Nephron (organoid): ENCODE results near the gene MPEG1.

Experiments used
- H3K27ac Mint-ChIP-seq, 3 experiments: 2 replicates each; pipeline ENCODE4 v1.8.0; 2020; ENCODE audit warnings: mixed read lengths in 3 of 3, mild to moderate bottlenecking in 2 of 3, moderate library complexity in 1 of 3
- H3K27me3 Mint-ChIP-seq: 2 replicates; pipeline ENCODE4 v1.8.0; 2021; ENCODE audit warnings: low read depth, mild to moderate bottlenecking, moderate library complexity, mixed read lengths
- H3K36me3 Mint-ChIP-seq: 2 replicates; pipeline ENCODE4 v1.8.0; 2020; ENCODE audit warnings: low read depth, mixed read lengths
- H3K4me1 Mint-ChIP-seq: 2 replicates; pipeline ENCODE4 v1.8.0; 2020; ENCODE audit warnings: mixed read lengths
- H3K4me3 Mint-ChIP-seq, 3 experiments: 2 replicates each; pipeline ENCODE4 v1.8.0; 2020; ENCODE audit warnings: mild to moderate bottlenecking in 3 of 3, mixed read lengths in 3 of 3, moderate library complexity in 2 of 3
- H3K9me3 Mint-ChIP-seq: 2 replicates; pipeline ENCODE4 v1.8.0; 2020; ENCODE audit warnings: mixed read lengths
- TF ChIP-seq, protein P1 (sequence below), 3 experiments: fragments of 200-600 bp; sonication (generic); IDR thresholded peaks; one replicate each; pipeline ENCODE4 v1.5.0; 2021; ENCODE audit warnings: antibody characterized with exemption in 3 of 3; ENCODE audit not compliant: unreplicated experiment in 3 of 3

The MPEG1 gene

DNA sequence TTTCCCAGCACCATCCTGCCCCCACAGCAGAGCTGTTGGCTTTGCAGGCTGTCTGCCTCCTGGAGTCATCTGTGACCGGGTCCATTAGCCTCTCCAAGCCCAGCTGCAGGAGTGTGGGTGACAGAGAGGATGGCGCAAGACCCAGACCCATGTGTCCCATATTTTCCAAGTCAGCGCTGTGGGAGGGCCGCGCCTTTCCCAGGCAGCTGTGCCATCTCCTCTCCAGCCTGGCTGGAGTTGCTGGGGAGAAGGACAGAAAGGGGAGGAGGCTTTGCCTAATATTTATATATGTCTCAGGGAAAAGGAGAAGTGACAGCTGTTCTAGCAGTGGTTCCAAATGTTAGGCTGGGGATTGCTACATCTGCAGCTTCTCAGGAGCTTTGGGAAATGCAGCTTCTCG is 25.1 kb downstream of the MPEG1 start:
- TF ChIP-seq, protein P1, sequence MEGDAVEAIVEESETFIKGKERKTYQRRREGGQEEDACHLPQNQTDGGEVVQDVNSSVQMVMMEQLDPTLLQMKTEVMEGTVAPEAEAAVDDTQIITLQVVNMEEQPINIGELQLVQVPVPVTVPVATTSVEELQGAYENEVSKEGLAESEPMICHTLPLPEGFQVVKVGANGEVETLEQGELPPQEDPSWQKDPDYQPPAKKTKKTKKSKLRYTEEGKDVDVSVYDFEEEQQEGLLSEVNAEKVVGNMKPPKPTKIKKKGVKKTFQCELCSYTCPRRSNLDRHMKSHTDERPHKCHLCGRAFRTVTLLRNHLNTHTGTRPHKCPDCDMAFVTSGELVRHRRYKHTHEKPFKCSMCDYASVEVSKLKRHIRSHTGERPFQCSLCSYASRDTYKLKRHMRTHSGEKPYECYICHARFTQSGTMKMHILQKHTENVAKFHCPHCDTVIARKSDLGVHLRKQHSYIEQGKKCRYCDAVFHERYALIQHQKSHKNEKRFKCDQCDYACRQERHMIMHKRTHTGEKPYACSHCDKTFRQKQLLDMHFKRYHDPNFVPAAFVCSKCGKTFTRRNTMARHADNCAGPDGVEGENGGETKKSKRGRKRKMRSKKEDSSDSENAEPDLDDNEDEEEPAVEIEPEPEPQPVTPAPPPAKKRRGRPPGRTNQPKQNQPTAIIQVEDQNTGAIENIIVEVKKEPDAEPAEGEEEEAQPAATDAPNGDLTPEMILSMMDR (IDR thresholded peaks at IDR 0.05; ENCODE audit: unreplicated experiment in 3 of 3) = no peak
- H3K4me1 Mint-ChIP-seq = peaks cover 56% of the 10 kb centered on the region
- no peaks in the 10 kb centered on the region for H3K27me3 Mint-ChIP-seq
- H3K9me3 Mint-ChIP-seq = no peaks in the 10 kb centered on the region
- peak overlapping the region; percentile 37 to 85 (median 59) for H3K27ac Mint-ChIP-seq
- peak overlapping the region in 2 of 3 experiments; percentile 22 to 32 for H3K4me3 Mint-ChIP-seq
- H3K36me3 Mint-ChIP-seq = peaks cover 68% of the 10 kb centered on the region

DNA sequence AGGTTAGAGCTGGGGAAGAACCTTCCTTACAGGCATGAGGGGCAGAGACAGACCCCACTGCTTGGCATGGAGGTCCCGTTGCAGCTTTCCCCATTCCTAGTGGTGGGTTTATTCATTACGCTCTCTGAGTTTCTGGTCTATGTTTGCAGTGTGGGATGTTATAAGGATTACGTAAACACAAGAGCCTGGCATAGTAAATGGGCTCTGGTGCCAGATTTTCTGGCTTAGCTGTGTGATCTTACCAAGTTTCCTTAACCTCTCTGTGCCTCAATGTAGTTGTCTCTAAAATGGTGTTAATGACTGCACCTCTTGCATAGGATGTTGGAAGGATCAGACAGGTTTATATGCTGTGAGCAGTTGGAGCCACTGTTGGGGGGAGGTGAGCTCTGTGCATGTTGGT is 25.7 kb downstream of the MPEG1 start:
- H3K4me1 Mint-ChIP-seq = peaks cover 56% of the 10 kb centered on the region
- peak overlapping the region in 2 of 3 experiments; percentile 17 to 18 for H3K4me3 Mint-ChIP-seq
- H3K27me3 Mint-ChIP-seq = no peaks in the 10 kb centered on the region
- peaks cover 66% of the 10 kb centered on the region for H3K36me3 Mint-ChIP-seq
- peak overlapping the region; percentile 37 to 85 (median 59) for H3K27ac Mint-ChIP-seq
- no peaks in the 10 kb centered on the region for H3K9me3 Mint-ChIP-seq
- TF ChIP-seq, protein P1 (IDR thresholded peaks at IDR 0.05; ENCODE audit: unreplicated experiment in 3 of 3) = no peak

DNA sequence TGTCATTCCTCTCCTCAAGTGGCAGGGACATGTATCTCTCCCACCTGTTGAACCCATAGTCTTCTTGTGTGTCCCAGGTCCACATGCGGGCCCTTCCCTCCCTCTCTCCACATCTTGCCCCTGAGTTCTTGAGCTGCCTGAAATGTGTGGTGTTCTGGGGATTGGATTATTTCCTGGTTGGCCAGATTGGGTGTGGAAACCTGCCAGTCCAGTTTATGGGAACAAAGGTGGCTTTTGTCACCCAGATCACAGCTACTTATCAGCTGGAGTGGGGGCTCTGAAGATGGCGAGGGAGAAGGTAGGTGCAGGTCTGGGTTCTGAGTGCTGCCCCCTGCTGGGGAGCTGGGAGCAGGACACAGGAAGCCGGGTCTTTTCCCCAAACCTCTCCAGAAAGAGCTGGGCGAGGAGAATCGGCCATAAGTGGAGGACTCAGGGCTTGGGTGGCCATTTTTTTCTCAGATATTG is 26.6 kb downstream of the MPEG1 start:
- peaks cover 56% of the 10 kb centered on the region for H3K4me1 Mint-ChIP-seq
- H3K36me3 Mint-ChIP-seq = peaks cover 65% of the 10 kb centered on the region
- H3K9me3 Mint-ChIP-seq = no peaks in the 10 kb centered on the region
- peak overlapping the region; percentile 72 to 94 (median 91) for H3K27ac Mint-ChIP-seq
- TF ChIP-seq, protein P1 (IDR thresholded peaks at IDR 0.05; ENCODE audit: unreplicated experiment in 3 of 3) = peak; percentile 43 to 51 (median 49)
- H3K27me3 Mint-ChIP-seq = no peaks in the 10 kb centered on the region
- H3K4me3 Mint-ChIP-seq = no peak overlapping the region

DNA sequence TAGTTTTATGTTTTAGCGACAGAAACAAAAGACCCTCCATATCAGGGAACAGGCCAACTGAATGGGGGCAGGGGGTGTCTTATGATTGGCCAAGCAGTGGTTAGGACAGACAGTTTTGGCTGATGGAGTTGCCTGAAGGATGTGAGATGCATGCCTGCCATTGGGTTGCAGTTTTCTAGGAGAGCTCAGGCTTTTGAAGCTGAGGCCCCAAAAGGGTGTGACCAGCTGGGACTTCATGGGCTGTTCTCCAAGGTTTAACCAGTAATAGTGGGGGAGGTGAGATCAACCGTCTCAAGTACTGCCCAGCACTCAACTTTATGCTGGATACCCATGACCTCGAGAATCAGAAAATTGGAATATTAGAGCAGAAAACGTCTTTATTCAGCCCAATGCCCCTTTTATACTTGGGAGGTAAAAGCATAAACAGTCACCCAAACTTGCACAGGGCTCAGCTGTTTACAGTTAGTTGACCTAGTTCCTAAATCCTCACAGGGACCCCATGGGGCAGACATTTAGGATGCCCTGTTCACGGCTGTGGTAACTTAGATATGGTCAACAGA is 27.3 kb downstream of the MPEG1 start:
- H3K9me3 Mint-ChIP-seq = no peaks in the 10 kb centered on the region
- TF ChIP-seq, protein P1 (IDR thresholded peaks at IDR 0.05; ENCODE audit: unreplicated experiment in 3 of 3) = no peak
- H3K36me3 Mint-ChIP-seq = peaks cover 62% of the 10 kb centered on the region
- H3K4me1 Mint-ChIP-seq = peaks cover 63% of the 10 kb centered on the region
- H3K27me3 Mint-ChIP-seq = no peaks in the 10 kb centered on the region
- peak overlapping the region; percentile 72 to 94 (median 91) for H3K27ac Mint-ChIP-seq
- H3K4me3 Mint-ChIP-seq = peak overlapping the region in 1 of 3 experiments; percentile 5

DNA sequence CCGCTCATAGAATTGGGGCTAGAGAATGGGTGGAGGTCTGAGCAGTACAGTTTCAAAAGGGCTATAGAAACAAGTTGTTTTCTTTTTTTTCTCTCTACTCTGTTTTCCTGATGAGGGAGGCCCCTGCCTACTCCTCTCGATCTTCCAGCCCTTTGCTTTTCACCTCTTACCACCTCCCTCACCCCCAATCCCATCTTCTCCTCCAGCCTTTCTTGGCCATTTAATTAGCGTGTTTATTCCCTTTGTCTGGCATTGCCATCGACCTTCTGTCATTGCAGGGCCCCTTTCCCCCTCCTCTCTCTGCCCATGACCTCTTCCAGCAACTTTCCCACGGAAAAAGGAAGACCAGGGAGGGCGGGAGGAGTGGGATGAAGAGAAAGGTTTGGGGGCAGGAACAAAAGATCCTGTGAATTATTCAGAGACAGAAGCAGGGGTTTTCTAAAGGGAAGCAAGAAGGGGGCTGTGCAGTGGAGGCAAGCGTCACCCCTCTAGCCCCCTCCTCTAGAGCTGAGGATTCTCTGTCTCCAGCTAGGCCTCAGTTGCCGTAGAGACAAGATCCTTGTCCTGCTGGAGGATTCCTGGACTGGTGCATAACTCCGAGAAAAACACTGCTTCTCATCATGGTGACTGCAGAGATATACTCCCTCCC is 27.9 kb downstream of the MPEG1 start:
- TF ChIP-seq, protein P1 (IDR thresholded peaks at IDR 0.05; ENCODE audit: unreplicated experiment in 3 of 3) = no peak
- Mint-ChIP-seq H3K27ac (peak overlapping the region; percentile 72 to 94 (median 91)), H3K36me3 (peaks cover 60% of the 10 kb centered on the region), H3K27me3 (no peaks in the 10 kb centered on the region), H3K4me3 (peak overlapping the region in 2 of 3 experiments; percentile 5 to 11), H3K4me1 (peaks cover 64% of the 10 kb centered on the region), H3K9me3 (no peaks in the 10 kb centered on the region)
